NCI-H345 treated with DMSO at 0.1 percent for 48 hours (cell line): Measurements from ENCODE around the gene NCKAP5.

Experiments
- DNase-seq: peaks from one replicate; lab custom pipeline; 2025; ENCODE audit not compliant: unreplicated experiment; lab: John Stamatoyannopoulos, UW

NCKAP5 gene

DNA sequence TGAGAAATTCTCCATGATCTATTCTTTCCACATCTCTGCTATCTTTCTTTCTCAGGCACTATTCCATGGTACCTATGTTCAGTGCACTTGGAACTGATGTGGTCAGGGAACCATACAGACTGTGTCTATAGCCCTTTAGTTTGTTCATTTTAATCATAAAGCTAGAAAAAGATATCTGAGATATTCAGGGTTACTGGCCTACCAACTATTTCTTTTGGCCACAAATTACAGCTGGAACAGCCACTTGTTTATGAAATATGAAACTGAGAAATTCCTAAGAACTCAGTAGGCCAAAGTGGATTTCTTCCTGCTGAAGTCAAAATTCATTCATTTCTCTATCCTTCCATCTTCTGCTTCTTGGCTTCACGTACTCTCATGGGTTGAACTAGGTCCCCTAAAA is 875.4 kb downstream of the NCKAP5 start:
- DNase-seq: no peak

- DNase-seq: no peak
These were observed 876.7 kb downstream of the NCKAP5 start for GRCh38 chr2:132691556-132691955.

DNA sequence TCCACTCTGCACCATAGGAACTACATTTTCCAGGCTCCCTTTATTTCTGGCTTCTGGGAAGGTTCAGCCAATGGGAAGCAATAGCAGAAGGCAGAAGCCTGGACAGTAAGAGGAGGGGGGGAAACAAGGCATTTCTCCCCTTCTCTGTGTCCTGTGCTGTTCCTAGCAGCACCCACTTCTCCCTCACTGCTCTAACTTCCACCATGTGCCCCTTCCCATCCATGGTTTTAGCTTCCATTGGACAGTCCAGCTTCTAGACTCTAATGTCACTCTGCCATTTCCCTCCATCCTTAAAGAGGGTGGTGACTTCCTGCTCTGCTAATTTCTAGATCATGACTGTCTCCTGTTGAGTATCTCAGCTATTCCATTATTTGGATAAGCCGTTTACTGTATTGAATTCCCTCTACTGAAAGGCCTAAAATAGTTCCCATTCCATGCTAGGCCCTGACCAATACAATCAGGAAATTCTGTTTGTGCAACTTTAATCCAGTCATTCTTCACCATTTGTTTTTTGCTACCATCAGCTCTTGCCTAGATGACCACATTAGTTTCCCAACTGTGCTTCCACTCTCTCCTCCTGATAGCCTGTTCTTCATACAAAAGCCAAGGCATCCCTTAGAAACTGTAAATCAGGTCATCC is 877.5 kb downstream of the NCKAP5 start:
- DNase-seq: no peak

- DNase-seq: no peak
These were observed 886.5 kb downstream of the NCKAP5 start for GRCh38 chr2:132681766-132682165.

DNA sequence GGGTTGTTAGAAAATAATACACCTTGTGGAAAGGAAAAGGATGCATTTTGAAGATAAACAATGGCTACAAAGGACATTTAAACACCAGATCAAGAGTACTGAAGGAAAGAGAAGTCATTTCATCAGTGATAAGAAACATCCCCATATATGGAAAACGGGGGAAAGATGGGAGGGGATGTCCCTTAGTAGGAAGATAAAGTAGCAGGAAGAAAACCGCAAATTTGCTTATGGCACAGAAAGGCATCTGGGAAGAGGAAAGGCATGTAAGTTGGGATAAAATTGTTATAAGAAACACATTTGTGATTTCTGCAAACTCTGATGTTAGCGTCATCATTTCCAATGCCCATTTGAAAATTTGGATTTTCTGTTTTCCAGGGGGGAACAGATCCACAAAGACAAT is 887.7 kb downstream of the NCKAP5 start:
- DNase-seq: no peak

DNA sequence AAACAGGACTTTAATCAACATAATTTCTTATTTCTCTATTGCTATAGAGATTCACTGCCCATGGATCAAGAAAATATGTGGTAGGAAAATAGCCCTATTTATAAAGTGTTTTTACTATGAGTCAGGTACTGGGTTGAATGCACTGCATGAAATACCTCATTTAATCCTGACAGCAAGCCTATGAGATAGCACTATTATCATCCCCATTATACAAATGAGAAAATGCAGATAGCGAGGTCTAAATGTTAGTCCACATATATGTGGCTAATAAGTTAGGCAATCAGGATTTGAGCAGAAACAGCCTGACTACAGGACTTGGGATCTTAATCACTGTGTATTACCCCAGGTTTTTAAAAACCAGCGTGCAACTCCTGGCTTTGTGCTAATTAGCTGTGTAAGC is 889.8 kb downstream of the NCKAP5 start:
- DNase-seq: no peak

GRCh38 chr2:132677661-132678060 is 890.6 kb downstream of the NCKAP5 start:
- no peak for DNase-seq

- DNase-seq: no peak
These were observed 891.3 kb downstream of the NCKAP5 start for GRCh38 chr2:132676999-132677398.

- DNase-seq: peak; percentile 26
These were observed 897.0 kb downstream of the NCKAP5 start for GRCh38 chr2:132671151-132671835.

DNA sequence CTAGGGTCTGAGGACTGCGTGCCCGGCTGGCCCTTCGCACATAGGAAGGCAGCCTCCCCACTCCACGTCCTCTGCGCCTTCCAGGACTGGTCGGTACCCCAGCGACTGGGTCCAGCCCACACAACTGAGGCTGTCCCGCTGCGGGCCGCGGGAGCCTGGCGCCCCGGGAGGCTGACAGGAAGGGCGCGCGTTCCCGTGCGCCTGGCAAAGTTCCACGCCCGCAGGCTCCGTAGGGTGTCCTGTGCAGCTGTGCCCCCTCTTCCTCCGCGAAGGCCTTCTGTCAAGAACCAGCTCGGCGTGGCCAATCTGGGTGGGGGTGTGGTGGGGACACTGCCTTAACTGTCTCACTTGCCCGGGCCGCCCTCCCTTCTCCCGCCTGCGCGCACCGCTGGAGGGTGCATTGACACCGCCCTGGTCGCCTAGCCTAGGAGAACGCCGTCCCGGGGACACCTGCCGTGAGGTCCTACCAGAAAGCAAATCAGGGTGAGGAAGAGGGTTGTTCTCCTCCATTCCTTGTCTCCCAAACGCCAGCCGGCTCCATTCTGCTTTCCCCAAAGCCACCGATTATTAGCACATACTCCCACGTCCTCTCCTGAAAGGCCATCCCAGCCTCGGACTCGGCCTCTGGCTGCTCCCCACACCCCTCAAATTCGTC is 897.6 kb downstream of the NCKAP5 start:
- peak; percentile 60 for DNase-seq

- DNase-seq: peak; percentile 65
These were observed 898.3 kb downstream of the NCKAP5 start, which contains the start of gene LYPD1 for GRCh38 chr2:132669908-132670495. Gene LYPD1, minus strand, starts transcription at chr2:132670205. Its CDS starts 273 bp downstream, at chr2:132669932.

GRCh38 chr2:132668987-132669907 is 899.0 kb downstream of the NCKAP5 start:
- DNase-seq: peak; percentile 17

- peak; percentile 43 for DNase-seq
These were observed 900.0 kb downstream of the NCKAP5 start for GRCh38 chr2:132668189-132668823.

DNA sequence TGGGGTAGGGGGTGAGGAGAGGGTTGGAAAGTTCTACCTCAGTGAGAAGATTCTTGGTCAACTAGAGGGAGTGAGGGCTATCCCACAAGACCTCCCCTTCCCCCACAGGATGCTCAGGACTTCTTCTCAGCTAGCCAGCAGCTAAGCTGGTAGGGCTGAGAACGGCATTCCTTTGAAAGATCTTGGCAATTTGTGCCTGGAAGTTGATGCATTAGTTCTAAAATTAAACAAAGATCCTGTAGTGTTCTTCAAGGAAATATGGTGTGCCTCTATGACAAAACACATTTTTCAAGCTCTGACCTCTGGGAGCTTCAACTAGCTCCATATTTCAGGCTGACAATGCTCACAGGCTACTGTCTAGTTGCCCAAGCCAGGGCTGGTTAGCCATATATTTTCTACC is 900.6 kb downstream of the NCKAP5 start:
- DNase-seq: no peak

- DNase-seq: no peak
These were observed 902.7 kb downstream of the NCKAP5 start for GRCh38 chr2:132665401-132666140.

GRCh38 chr2:132664096-132664495 is 904.2 kb downstream of the NCKAP5 start:
- no peak for DNase-seq

DNA sequence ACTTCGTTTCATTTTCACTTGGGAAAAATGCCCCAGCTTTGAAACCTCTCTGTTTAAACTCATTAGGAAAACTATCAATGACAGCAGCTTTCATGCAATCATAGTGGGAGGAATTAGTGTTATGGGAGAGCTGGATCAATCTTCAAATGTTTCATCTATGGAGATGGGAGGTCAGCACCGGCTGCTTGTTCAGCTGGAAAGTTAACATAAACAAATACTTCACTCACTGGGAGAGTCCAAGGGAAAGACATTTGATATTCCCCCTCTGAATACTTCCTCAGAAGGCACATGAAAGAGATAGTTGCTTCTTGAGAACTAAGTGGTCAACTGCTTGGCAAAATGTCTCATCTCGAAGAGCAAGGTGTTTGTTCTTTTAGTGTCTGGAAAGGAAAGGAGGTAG is 905.5 kb downstream of the NCKAP5 start:
- no peak for DNase-seq

- DNase-seq: no peak
These were observed 908.9 kb downstream of the NCKAP5 start for GRCh38 chr2:132659331-132659730.

DNA sequence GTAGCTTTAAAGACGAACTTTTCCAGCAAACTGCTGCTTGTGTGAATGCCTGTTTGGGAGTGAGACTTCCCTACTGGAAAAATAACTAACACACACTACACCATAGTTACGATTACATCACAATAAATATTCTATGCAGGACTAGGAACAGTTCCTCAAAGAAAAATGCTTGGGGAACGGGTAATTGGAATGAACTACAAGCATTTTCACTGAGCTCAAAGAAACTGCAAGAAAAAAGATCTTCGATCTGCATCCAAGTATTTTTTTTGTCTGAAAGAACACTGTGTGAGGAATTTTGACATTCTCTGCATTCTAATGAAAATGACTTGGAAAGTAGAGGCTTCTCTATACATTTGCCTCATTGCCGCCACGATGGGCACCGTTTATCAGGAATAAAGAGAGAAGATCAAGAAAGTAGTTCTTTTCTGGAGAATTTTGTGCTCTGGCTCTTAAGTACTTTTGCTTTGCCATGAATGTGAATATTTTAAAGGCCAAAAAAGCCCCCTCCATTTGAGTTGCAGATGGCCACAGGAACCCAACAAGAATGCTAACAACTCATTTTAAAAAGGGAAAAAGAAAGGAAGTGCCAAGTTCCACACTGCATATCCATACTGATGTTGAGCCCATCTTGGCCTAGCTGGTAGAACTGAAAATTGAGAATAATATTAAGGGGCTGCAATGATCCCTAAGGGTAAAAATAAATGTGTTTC is 911.8 kb downstream of the NCKAP5 start:
- DNase-seq: no peak
